Memory B cell (primary cell): Measurements from ENCODE around the gene GEMIN5.
A peak's percentile ranks its signal among the peaks of the same experiment; 100 is the strongest.
"Not testable (repeated sequence)": the region's sequence is repeated elsewhere in the genome, so short reads cannot be mapped to it uniquely, and the experiment has no call there.

Source experiments
- ATAC-seq: fragments of 150-1000 bp; cut with Tn5 transposase; 2 replicates; pipeline ENCODE4 v1.10.0; 2021; ENCODE audit warnings: low read depth, mild to moderate bottlenecking, moderate library complexity
- DNase-seq, 2 donors: peaks; one replicate each; pipeline ENCODE4 v3.0.0; 2022; ENCODE audit warnings: low spot score in 2 of 2
- H3K27ac Mint-ChIP-seq: one replicate; pipeline ENCODE4 v1.8.0; 2022; ENCODE audit warnings: mild to moderate bottlenecking, moderate library complexity, mixed read lengths
- H3K27me3 Mint-ChIP-seq: one replicate; pipeline ENCODE4 v1.8.0; 2022; ENCODE audit warnings: mixed read lengths
- H3K36me3 Mint-ChIP-seq: one replicate; pipeline ENCODE4 v1.8.0; 2022; ENCODE audit warnings: mild to moderate bottlenecking, mixed read lengths
- H3K4me1 Mint-ChIP-seq: one replicate; pipeline ENCODE4 v1.8.0; 2022; ENCODE audit warnings: mixed read lengths
- H3K4me3 Mint-ChIP-seq: one replicate; pipeline ENCODE4 v1.8.0; 2022; ENCODE audit warnings: mild to moderate bottlenecking, moderate library complexity, mixed read lengths
- H3K9me3 Mint-ChIP-seq: one replicate; pipeline ENCODE4 v1.8.0; 2022; ENCODE audit warnings: mixed read lengths

GEMIN5 gene

DNA sequence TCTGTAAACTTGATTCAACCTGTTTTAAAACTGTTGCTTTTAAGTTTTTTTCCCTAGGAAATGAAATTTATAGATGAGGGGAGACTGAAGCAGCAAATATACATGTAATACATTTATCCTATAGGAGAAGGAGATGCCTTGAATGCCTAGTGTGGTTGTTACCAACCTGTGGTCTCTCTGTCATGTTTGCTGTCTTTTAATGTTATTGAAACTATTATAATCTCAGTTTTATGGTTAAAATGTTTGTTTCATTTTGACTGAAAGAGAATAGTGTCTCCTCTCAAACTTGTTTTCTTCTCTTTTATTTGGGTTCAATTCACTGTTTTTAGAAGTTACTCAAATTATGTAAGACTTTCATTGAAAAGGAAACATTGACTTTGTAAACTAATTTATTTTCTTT, 18.7 kb upstream of the GEMIN5 start:
- no peak overlapping the region for H3K4me3 Mint-ChIP-seq

DNA sequence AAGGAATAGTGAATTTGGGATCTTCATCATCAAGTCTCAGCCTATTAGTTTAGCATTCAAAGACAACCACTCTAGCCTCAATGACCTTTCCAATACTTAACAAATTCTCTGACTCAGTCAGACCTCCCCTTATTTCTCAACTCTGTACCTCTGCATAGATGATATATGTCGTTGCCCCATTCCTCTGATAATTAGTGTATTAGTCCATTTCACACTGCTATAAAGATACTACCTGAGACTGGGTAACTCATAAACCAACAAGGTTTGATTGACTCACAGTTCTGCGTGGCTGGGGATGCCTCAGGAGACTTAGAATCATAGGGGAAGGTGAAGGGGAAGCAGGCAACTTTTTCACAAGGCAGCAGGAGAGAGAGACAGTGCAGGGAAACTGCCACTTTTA, 11.8 kb upstream of the GEMIN5 start:
- peaks cover 11% of the 10 kb centered on the region for H3K4me1 Mint-ChIP-seq
- ATAC-seq (no peak), DNase-seq (no peak)
- H3K4me3 Mint-ChIP-seq: no peak overlapping the region
- peaks cover 9% of the 10 kb centered on the region for H3K36me3 Mint-ChIP-seq
- peak overlapping the region; percentile 31 for H3K27ac Mint-ChIP-seq
- H3K9me3 Mint-ChIP-seq: no peaks in the 10 kb centered on the region
- H3K27me3 Mint-ChIP-seq: no peaks in the 10 kb centered on the region

More for the DNA sequence above, 18.7 kb upstream of the GEMIN5 start:
- DNase-seq (no peak), ATAC-seq (no peak)
- H3K27me3 Mint-ChIP-seq: no peaks in the 10 kb centered on the region
- H3K4me1 Mint-ChIP-seq: no peaks in the 10 kb centered on the region
- H3K9me3 Mint-ChIP-seq: no peaks in the 10 kb centered on the region
- peaks cover 11% of the 10 kb centered on the region for H3K36me3 Mint-ChIP-seq
- H3K27ac Mint-ChIP-seq: no peak overlapping the region

DNA sequence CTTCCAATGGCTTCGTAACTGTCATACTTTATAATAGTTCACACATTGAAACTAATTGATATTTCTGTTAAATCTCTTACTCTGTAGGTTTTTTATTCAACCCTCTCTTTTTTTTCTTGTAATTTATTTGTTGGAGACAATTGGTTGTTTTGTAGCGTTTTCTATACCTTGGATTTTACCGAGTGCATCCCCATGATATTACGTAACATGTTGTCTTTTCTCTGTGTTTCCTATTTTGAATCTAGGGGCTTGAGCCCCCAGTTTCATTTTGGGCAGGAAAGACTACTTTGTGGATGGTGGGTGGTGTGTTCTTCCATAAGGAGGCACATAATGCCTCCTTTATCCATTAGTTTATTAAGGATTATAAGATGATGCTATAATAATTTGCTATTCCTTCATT, 10.3 kb upstream of the GEMIN5 start:
- no peaks in the 10 kb centered on the region for H3K9me3 Mint-ChIP-seq
- H3K4me3 Mint-ChIP-seq: no peak overlapping the region
- DNase-seq: no peak
- peaks cover 11% of the 10 kb centered on the region for H3K4me1 Mint-ChIP-seq
- ATAC-seq: no peak
- H3K27me3 Mint-ChIP-seq: no peaks in the 10 kb centered on the region
- H3K36me3 Mint-ChIP-seq: peaks cover 9% of the 10 kb centered on the region
- H3K27ac Mint-ChIP-seq: no peak overlapping the region

- no peak for ATAC-seq
- H3K4me3 Mint-ChIP-seq: no peak overlapping the region
- DNase-seq: no peak
- no peak overlapping the region for H3K27ac Mint-ChIP-seq
- no peaks in the 10 kb centered on the region for H3K27me3 Mint-ChIP-seq
- peaks cover 13% of the 10 kb centered on the region for H3K4me1 Mint-ChIP-seq
- no peaks in the 10 kb centered on the region for H3K9me3 Mint-ChIP-seq
- peaks cover 11% of the 10 kb centered on the region for H3K36me3 Mint-ChIP-seq
These were observed 9.8 kb upstream of the GEMIN5 start for GRCh38 chr5:154947778-154948177.

GRCh38 chr5:154945695-154946301, 7.8 kb upstream of the GEMIN5 start:
- Mint-ChIP-seq H3K4me1 (peaks cover 22% of the 10 kb centered on the region), H3K27me3 (no peaks in the 10 kb centered on the region), H3K27ac (no peak overlapping the region), H3K9me3 (no peaks in the 10 kb centered on the region), H3K36me3 (peaks cover 11% of the 10 kb centered on the region), H3K4me3 (no peak overlapping the region)
- DNase-seq: no peak
- ATAC-seq: no peak

GRCh38 chr5:154944716-154945115, 6.7 kb upstream of the GEMIN5 start:
- no peaks in the 10 kb centered on the region for H3K27me3 Mint-ChIP-seq
- peaks cover 19% of the 10 kb centered on the region for H3K4me1 Mint-ChIP-seq
- peaks cover 7% of the 10 kb centered on the region for H3K36me3 Mint-ChIP-seq
- DNase-seq: no peak
- no peak overlapping the region for H3K27ac Mint-ChIP-seq
- H3K9me3 Mint-ChIP-seq: no peaks in the 10 kb centered on the region
- no peak overlapping the region for H3K4me3 Mint-ChIP-seq
- no peak for ATAC-seq

GRCh38 chr5:154943527-154943926, 5.5 kb upstream of the GEMIN5 start:
- Mint-ChIP-seq H3K9me3 (no peaks in the 10 kb centered on the region), H3K4me1 (peaks cover 18% of the 10 kb centered on the region), H3K27ac (peak overlapping the region; percentile 48), H3K27me3 (no peaks in the 10 kb centered on the region), H3K4me3 (no peak overlapping the region), H3K36me3 (peaks cover 1% of the 10 kb centered on the region)
- DNase-seq (no peak), ATAC-seq (no peak)

GRCh38 chr5:154940772-154941620, 3.0 kb upstream of the GEMIN5 start, which contains the start of gene MRPL22:
Gene MRPL22 (plus strand): TSS chr5:154941073. CDS start chr5:154941111, 38 bp downstream.
- DNase-seq (peak; percentile 91 to 94), ATAC-seq (peak; percentile 74)
- Mint-ChIP-seq H3K4me3 (peak within 1 kb of the TSS; percentile 93), H3K27me3 (no peaks in the 10 kb centered on the region), H3K4me1 (peaks cover 23% of the 10 kb centered on the region), H3K27ac (peak within 1 kb of the TSS; percentile 91), H3K36me3 (peaks cover 1% of the 10 kb centered on the region), H3K9me3 (no peaks in the 10 kb centered on the region)

- peaks cover 24% of the 10 kb centered on the region for H3K4me1 Mint-ChIP-seq
- H3K36me3 Mint-ChIP-seq: peaks cover 3% of the 10 kb centered on the region
- ATAC-seq: no peak
- peak overlapping the region; percentile 93 for H3K4me3 Mint-ChIP-seq
- no peak for DNase-seq
- H3K27me3 Mint-ChIP-seq: no peaks in the 10 kb centered on the region
- H3K9me3 Mint-ChIP-seq: no peaks in the 10 kb centered on the region
- H3K27ac Mint-ChIP-seq: peak overlapping the region; percentile 91
These were observed 2.4 kb upstream of the GEMIN5 start for GRCh38 chr5:154940375-154940771.

GRCh38 chr5:154939387-154939786, 1.4 kb upstream of the GEMIN5 start:
- Mint-ChIP-seq H3K4me1 (peaks cover 27% of the 10 kb centered on the region), H3K4me3 (peak overlapping the region; percentile 59), H3K36me3 (peaks cover 11% of the 10 kb centered on the region), H3K27ac (peak overlapping the region; percentile 91)
- not testable (repeated sequence) for H3K9me3 Mint-ChIP-seq, DNase-seq, ATAC-seq, H3K27me3 Mint-ChIP-seq

GRCh38 chr5:154937186-154937717, 759 bp downstream of the GEMIN5 start:
- Mint-ChIP-seq H3K27ac (peak overlapping the region; percentile 68), H3K27me3 (no peaks in the 10 kb centered on the region), H3K36me3 (peaks cover 18% of the 10 kb centered on the region), H3K4me3 (peak overlapping the region; percentile 90), H3K9me3 (no peaks in the 10 kb centered on the region), H3K4me1 (peaks cover 26% of the 10 kb centered on the region)
- DNase-seq (no peak), ATAC-seq (no peak)

DNA sequence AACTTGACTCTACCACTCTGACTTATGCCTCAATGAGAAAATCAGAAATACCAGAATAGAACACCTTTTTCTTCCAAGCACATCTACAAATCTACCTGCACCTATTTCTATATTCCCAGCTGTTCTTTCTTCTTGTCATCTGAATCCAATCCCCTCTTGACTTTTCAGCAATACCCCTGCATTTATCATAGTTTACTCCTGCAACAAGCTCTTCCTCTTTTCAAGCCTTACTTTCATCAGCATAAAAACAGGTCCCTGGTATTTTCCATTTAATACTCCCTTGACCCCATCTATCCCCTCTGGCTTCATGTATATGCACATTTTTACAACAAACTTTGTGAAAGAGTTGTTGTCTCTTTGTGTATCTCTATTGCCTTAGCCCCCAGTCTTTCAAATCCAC, 3.1 kb downstream of the GEMIN5 start:
- H3K36me3 Mint-ChIP-seq: peaks cover 28% of the 10 kb centered on the region
- DNase-seq (no peak), ATAC-seq (no peak)
- H3K27ac Mint-ChIP-seq: peak overlapping the region; percentile 8
- H3K27me3 Mint-ChIP-seq: no peaks in the 10 kb centered on the region
- no peak overlapping the region for H3K4me3 Mint-ChIP-seq
- H3K9me3 Mint-ChIP-seq: no peaks in the 10 kb centered on the region
- peaks cover 21% of the 10 kb centered on the region for H3K4me1 Mint-ChIP-seq

GRCh38 chr5:154933537-154933936, 4.5 kb downstream of the GEMIN5 start:
- ATAC-seq (no peak), DNase-seq (no peak)
- no peak overlapping the region for H3K4me3 Mint-ChIP-seq
- peaks cover 17% of the 10 kb centered on the region for H3K4me1 Mint-ChIP-seq
- no peaks in the 10 kb centered on the region for H3K9me3 Mint-ChIP-seq
- no peak overlapping the region for H3K27ac Mint-ChIP-seq
- no peaks in the 10 kb centered on the region for H3K27me3 Mint-ChIP-seq
- H3K36me3 Mint-ChIP-seq: peaks cover 29% of the 10 kb centered on the region
